GM19240 (cell line): Measurements from ENCODE around the gene NOL3.
"Not testable (repeated sequence)": the region's sequence is repeated elsewhere in the genome, so short reads cannot be mapped to it uniquely, and the experiment has no call there.

Experiments
- DNase-seq: peaks from one replicate; pipeline ENCODE4 v3.0.0; 2011; ENCODE audit warnings: low spot score; ENCODE audit not compliant: insufficient read length

Gene NOL3

GRCh38 chr16:67170168-67170948 is at the start of gene NOL3:
TSS of gene NOL3 (plus strand) at chr16:67170538.
- no peak for DNase-seq

- not testable (repeated sequence) for DNase-seq
Observed at GRCh38 chr16:67122799-67123198, 47.5 kb upstream of the NOL3 start.

- no peak for DNase-seq
Observed at GRCh38 chr16:67128417-67128816, 41.9 kb upstream of the NOL3 start.

- no peak for DNase-seq
Observed at GRCh38 chr16:67128887-67129286, 41.5 kb upstream of the NOL3 start.

GRCh38 chr16:67129422-67129821 is 40.9 kb upstream of the NOL3 start:
- DNase-seq = no peak

- no peak for DNase-seq
Observed at GRCh38 chr16:67137605-67138004, 32.7 kb upstream of the NOL3 start.

GRCh38 chr16:67141391-67141790 is 28.9 kb upstream of the NOL3 start:
- DNase-seq = no peak

- DNase-seq = no peak
Observed at GRCh38 chr16:67142342-67142741, 28.0 kb upstream of the NOL3 start.

- DNase-seq = no peak
Observed at GRCh38 chr16:67144943-67145342, 25.4 kb upstream of the NOL3 start.

- no peak for DNase-seq
Observed at GRCh38 chr16:67145746-67146145, 24.6 kb upstream of the NOL3 start.

- DNase-seq = no peak
Observed at GRCh38 chr16:67146523-67147357, 23.6 kb upstream of the NOL3 start.

- no peak for DNase-seq
Observed at GRCh38 chr16:67147437-67148140, 22.7 kb upstream of the NOL3 start.

- DNase-seq = no peak
Observed at GRCh38 chr16:67148221-67148620, 22.1 kb upstream of the NOL3 start.

GRCh38 chr16:67148656-67149275 is 21.6 kb upstream of the NOL3 start:
- no peak for DNase-seq

- DNase-seq = no peak
Observed at GRCh38 chr16:67149276-67150046, 20.9 kb upstream of the NOL3 start.

- DNase-seq = no peak
Observed at GRCh38 chr16:67150047-67150832, 20.1 kb upstream of the NOL3 start.

- DNase-seq = peak; percentile 85
Observed at GRCh38 chr16:67150833-67151396, 19.4 kb upstream of the NOL3 start, which contains the start of gene B3GNT9. TSS of gene B3GNT9 (minus strand) at chr16:67150998. CDS start at chr16:67150485, 513 bp downstream.

- DNase-seq = no peak
Observed at GRCh38 chr16:67151431-67152097, 18.8 kb upstream of the NOL3 start.
